Parathyroid adenoma (tissue), 2 donors: Measurements from ENCODE around the gene ABCB1.

Source experiments
- H2AFZ ChIP-seq: fragments of 300-600 bp; sonication (generic); one replicate; pipeline ENCODE4 v1.7.0; 2017; ENCODE audit warnings: antibody characterized with exemption, mild to moderate bottlenecking
- H3K27ac ChIP-seq: fragments of 300-600 bp; sonication (generic); one replicate; pipeline ENCODE4 v1.7.0; 2017
- H3K27me3 ChIP-seq: fragments of 300-600 bp; sonication (generic); one replicate; pipeline ENCODE4 v1.7.0; 2017; ENCODE audit warnings: low read length; ENCODE audit not compliant: control insufficient read depth, insufficient read depth
- H3K36me3 ChIP-seq: fragments of 300-600 bp; sonication (generic); one replicate; pipeline ENCODE4 v1.7.0; 2017; ENCODE audit warnings: low read length; ENCODE audit not compliant: control insufficient read depth, insufficient read depth
- H3K4me1 ChIP-seq: fragments of 300-600 bp; sonication (generic); one replicate; pipeline ENCODE4 v1.7.0; 2017; ENCODE audit warnings: control low read depth
- H3K4me2 ChIP-seq: fragments of 300-600 bp; sonication (generic); one replicate; pipeline ENCODE4 v1.7.0; 2017; ENCODE audit warnings: low read length
- H3K4me3 ChIP-seq: fragments of 300-600 bp; sonication (generic); one replicate; pipeline ENCODE4 v1.7.0; 2017; ENCODE audit warnings: low read depth, low read length
- H3K79me2 ChIP-seq: fragments of 300-600 bp; sonication (generic); one replicate; pipeline ENCODE4 v1.7.0; 2017; ENCODE audit warnings: control low read depth
- H3K9ac ChIP-seq: fragments of 300-600 bp; sonication (generic); one replicate; pipeline ENCODE4 v1.7.0; 2017; ENCODE audit warnings: mild to moderate bottlenecking
- H3K9me3 ChIP-seq: fragments of 300-600 bp; sonication (generic); one replicate; pipeline ENCODE4 v1.7.0; 2017; ENCODE audit warnings: low read length; ENCODE audit not compliant: control insufficient read depth
- CTCF ChIP-seq: fragments of 300-600 bp; sonication (generic); IDR thresholded peaks from one replicate; pipeline ENCODE4 v1.7.0; 2017; ENCODE audit warnings: antibody characterized with exemption, mild to moderate bottlenecking
- donor health status: primary hyperparathyroidism.

Gene ABCB1

GRCh38 chr7:87482115-87482514 is 118.6 kb downstream of the ABCB1 start:
- Histone ChIP-seq H3K4me3 (no peak overlapping the region), H3K4me1 (no peaks in the 10 kb centered on the region), H2AFZ (no peak overlapping the region), H3K36me3 (no peaks in the 10 kb centered on the region), H3K27ac (no peak overlapping the region), H3K27me3 (no peaks in the 10 kb centered on the region), H3K9me3 (no peaks in the 10 kb centered on the region), H3K9ac (no peak overlapping the region), H3K4me2 (no peak overlapping the region), H3K79me2 (no peaks in the 10 kb centered on the region)
- no peak for TF ChIP-seq CTCF

- Histone ChIP-seq H3K36me3 (no peaks in the 10 kb centered on the region), H3K9ac (no peak overlapping the region), H3K79me2 (no peaks in the 10 kb centered on the region), H3K4me3 (no peak overlapping the region), H3K4me1 (no peaks in the 10 kb centered on the region), H3K27ac (no peak overlapping the region), H2AFZ (no peak overlapping the region), H3K9me3 (no peaks in the 10 kb centered on the region), H3K27me3 (no peaks in the 10 kb centered on the region), H3K4me2 (no peak overlapping the region)
- TF ChIP-seq CTCF, result no peak
Measured at GRCh38 chr7:87480386-87480785, 120.3 kb downstream of the ABCB1 start.

- Histone ChIP-seq H3K4me3 (no peak overlapping the region), H3K4me2 (no peak overlapping the region), H3K36me3 (no peaks in the 10 kb centered on the region), H3K79me2 (no peaks in the 10 kb centered on the region), H3K9me3 (no peaks in the 10 kb centered on the region), H3K4me1 (no peaks in the 10 kb centered on the region), H3K27ac (no peak overlapping the region), H3K9ac (no peak overlapping the region), H2AFZ (no peak overlapping the region), H3K27me3 (peaks cover 3% of the 10 kb centered on the region)
- TF ChIP-seq CTCF, result no peak
Measured at GRCh38 chr7:87479951-87480350, 120.7 kb downstream of the ABCB1 start.

- Histone ChIP-seq H3K27me3 (peaks cover 3% of the 10 kb centered on the region), H3K4me3 (no peak overlapping the region), H3K4me2 (peak overlapping the region; percentile 14), H3K36me3 (no peaks in the 10 kb centered on the region), H3K9me3 (no peaks in the 10 kb centered on the region), H3K79me2 (no peaks in the 10 kb centered on the region), H3K4me1 (no peaks in the 10 kb centered on the region), H3K9ac (no peak overlapping the region), H2AFZ (peak overlapping the region; percentile 56), H3K27ac (no peak overlapping the region)
- TF ChIP-seq CTCF, result no peak
Measured at GRCh38 chr7:87476179-87476557, 124.5 kb downstream of the ABCB1 start.

GRCh38 chr7:87475359-87476178 is 125.1 kb downstream of the ABCB1 start, which contains the start of gene ABCB4:
Gene ABCB4 (minus strand): TSS chr7:87475680. CDS start chr7:87475465, 215 bp downstream.
- H3K4me1 ChIP-seq, result no peaks in the 10 kb centered on the region
- H3K27ac ChIP-seq, result no peak within 1 kb of the TSS
- no peaks in the 10 kb centered on the region for H3K79me2 ChIP-seq
- no peak within 1 kb of the TSS for H3K9ac ChIP-seq
- H3K4me3 ChIP-seq, result peak within 1 kb of the TSS; percentile 25
- H3K27me3 ChIP-seq, result peaks cover 3% of the 10 kb centered on the region
- no peak for TF ChIP-seq CTCF
- H3K36me3 ChIP-seq, result no peaks in the 10 kb centered on the region
- H3K4me2 ChIP-seq, result peak within 1 kb of the TSS; percentile 67
- no peaks in the 10 kb centered on the region for H3K9me3 ChIP-seq
- peak within 1 kb of the TSS; percentile 65 for H2AFZ ChIP-seq
